NCI-H1105 treated with DMSO at 0.1 percent for 48 hours (cell line): ENCODE data around the gene TRAF6.
"Not testable (repeated sequence)": the region's sequence is repeated elsewhere in the genome, so short reads cannot be mapped to it uniquely, and the experiment has no call there.

Source experiments
- DNase-seq: peaks from one replicate; lab custom pipeline; 2025; lab: John Stamatoyannopoulos, UW

Gene TRAF6

GRCh38 chr11:36492724-36493304 lies 17.3 kb downstream of the TRAF6 start:
- peak; percentile 58 for DNase-seq

GRCh38 chr11:36490026-36490806 lies 19.9 kb downstream of the TRAF6 start:
- DNase-seq = no peak

- DNase-seq = no peak
Observed at GRCh38 chr11:36488096-36488495, 22.0 kb downstream of the TRAF6 start.

- no peak for DNase-seq
Observed at GRCh38 chr11:36487619-36488018, 22.5 kb downstream of the TRAF6 start.

- DNase-seq = no peak
Observed at GRCh38 chr11:36485298-36486002, 24.6 kb downstream of the TRAF6 start.

- not testable (repeated sequence) for DNase-seq
Observed at GRCh38 chr11:36483042-36483441, 27.0 kb downstream of the TRAF6 start.

GRCh38 chr11:36480833-36481232 lies 29.2 kb downstream of the TRAF6 start:
- DNase-seq = no peak

- peak; percentile 18 for DNase-seq
Observed at GRCh38 chr11:36478700-36479329, 31.3 kb downstream of the TRAF6 start.

GRCh38 chr11:36475192-36475591 lies 34.9 kb downstream of the TRAF6 start:
- no peak for DNase-seq

GRCh38 chr11:36471577-36471976 lies 38.5 kb downstream of the TRAF6 start:
- DNase-seq = peak; percentile 29

GRCh38 chr11:36469881-36470802 lies 39.9 kb downstream of the TRAF6 start:
- DNase-seq = no peak

- DNase-seq = no peak
Observed at GRCh38 chr11:36469063-36469462, 41.0 kb downstream of the TRAF6 start.

- no peak for DNase-seq
Observed at GRCh38 chr11:36467916-36468315, 42.2 kb downstream of the TRAF6 start.

GRCh38 chr11:36467012-36467411 lies 43.1 kb downstream of the TRAF6 start:
- no peak for DNase-seq

GRCh38 chr11:36465449-36466163 lies 44.5 kb downstream of the TRAF6 start:
- no peak for DNase-seq

- DNase-seq = no peak
Observed at GRCh38 chr11:36464720-36465119, 45.4 kb downstream of the TRAF6 start.

- no peak for DNase-seq
Observed at GRCh38 chr11:36463781-36464180, 46.3 kb downstream of the TRAF6 start.

- no peak for DNase-seq
Observed at GRCh38 chr11:36462321-36462720, 47.8 kb downstream of the TRAF6 start.

- DNase-seq = no peak
Observed at GRCh38 chr11:36460220-36460619, 49.9 kb downstream of the TRAF6 start.

- DNase-seq = no peak
Observed at GRCh38 chr11:36459046-36459445, 51.0 kb downstream of the TRAF6 start.
